Stomach smooth muscle (tissue), 2 donors: ENCODE data around the gene VN1R4.
"Not testable (repeated sequence)": the region's sequence is repeated elsewhere in the genome, so short reads cannot be mapped to it uniquely, and the experiment has no call there.

Experiments used
- H3K27ac ChIP-seq: one replicate; pipeline ENCODE4 v1.7.0; 2013; ENCODE audit warnings: mild to moderate bottlenecking, low read length, inconsistent platforms
- H3K27me3 ChIP-seq, 2 donors: one replicate each; pipeline ENCODE4 v1.7.0; 2013; ENCODE audit warnings: low read length in 2 of 2; ENCODE audit not compliant: insufficient read depth in 2 of 2, control insufficient read depth in 1 of 2
- H3K36me3 ChIP-seq, 2 donors: one replicate each; pipeline ENCODE4 v1.7.0; 2013; ENCODE audit warnings: low read length in 2 of 2; ENCODE audit not compliant: control insufficient read depth in 2 of 2, insufficient read depth in 2 of 2
- H3K4me1 ChIP-seq: one replicate; pipeline ENCODE4 v1.7.0; 2013; ENCODE audit warnings: low read length; ENCODE audit not compliant: control insufficient read depth, insufficient read depth
- H3K4me3 ChIP-seq, 2 donors: one replicate each; pipeline ENCODE4 v1.7.0; 2013; ENCODE audit warnings: low read length in 2 of 2
- H3K9ac ChIP-seq, 2 donors: one replicate each; pipeline ENCODE4 v1.7.0; 2013; ENCODE audit warnings: low read length in 2 of 2, mild to moderate bottlenecking in 1 of 2
- H3K9me3 ChIP-seq, 2 donors: one replicate each; pipeline ENCODE4 v1.7.0; 2013; ENCODE audit warnings: low read length in 2 of 2; ENCODE audit not compliant: control insufficient read depth in 2 of 2
- donor health status: healthy.
- donor health status: Pancreatic carcinoma.

Gene VN1R4, protein sequence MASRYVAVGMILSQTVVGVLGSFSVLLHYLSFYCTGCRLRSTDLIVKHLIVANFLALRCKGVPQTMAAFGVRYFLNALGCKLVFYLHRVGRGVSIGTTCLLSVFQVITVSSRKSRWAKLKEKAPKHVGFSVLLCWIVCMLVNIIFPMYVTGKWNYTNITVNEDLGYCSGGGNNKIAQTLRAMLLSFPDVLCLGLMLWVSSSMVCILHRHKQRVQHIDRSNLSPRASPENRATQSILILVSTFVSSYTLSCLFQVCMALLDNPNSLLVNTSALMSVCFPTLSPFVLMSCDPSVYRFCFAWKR

DNA sequence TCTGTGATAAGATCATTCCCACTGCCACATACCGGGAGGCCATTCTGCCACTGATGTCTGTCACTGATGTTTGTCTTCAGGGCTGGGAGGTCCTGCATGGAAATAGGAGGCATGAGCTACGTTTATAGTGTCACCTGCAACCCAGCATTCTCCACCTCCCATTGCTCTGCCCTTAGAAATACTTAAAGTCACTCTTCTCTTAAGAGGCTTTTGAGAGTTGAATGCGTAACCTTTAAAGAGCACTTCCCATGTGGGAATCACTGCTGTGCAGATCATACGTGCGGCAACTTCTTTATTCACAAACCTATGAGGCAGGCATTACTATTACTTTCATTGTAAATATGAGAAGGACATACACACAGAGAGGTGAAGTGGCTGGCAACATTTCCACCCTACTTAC lies at the start of gene VN1R4:
VN1R4 (minus strand) TSS at position 101 of the 400 bp plus-strand sequence; CDS start at position 43, 58 bp downstream.
- not testable (repeated sequence) for H3K4me1 ChIP-seq, H3K27me3 ChIP-seq, H3K27ac ChIP-seq, H3K36me3 ChIP-seq, H3K4me3 ChIP-seq, H3K9me3 ChIP-seq, H3K9ac ChIP-seq

DNA sequence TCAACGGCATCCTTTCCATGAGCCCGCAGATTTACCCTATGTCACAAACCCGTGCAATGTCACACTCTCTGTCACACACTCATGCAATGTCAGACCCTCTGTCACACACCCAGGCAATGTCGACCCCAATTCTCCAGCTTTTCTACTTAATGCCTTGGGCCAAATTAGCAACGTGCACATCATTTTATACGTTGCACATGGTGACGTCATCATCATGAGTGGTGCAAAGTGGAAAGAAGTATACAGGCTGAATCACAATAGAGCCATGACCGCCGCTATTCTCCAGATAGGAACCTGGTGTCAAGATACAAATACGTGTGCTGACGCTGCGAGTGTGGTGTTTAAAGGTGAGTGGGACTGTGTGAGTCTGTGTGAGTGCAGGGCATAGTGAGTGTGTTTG lies 44.4 kb upstream of the VN1R4 start:
- Histone ChIP-seq H3K9ac (no peak overlapping the region), H3K27me3 (peaks cover 14 to 25% of the 10 kb centered on the region in 2 donors), H3K27ac (no peak overlapping the region), H3K4me3 (no peak overlapping the region), H3K4me1 (no peaks in the 10 kb centered on the region), H3K9me3 (no peaks in the 10 kb centered on the region), H3K36me3 (no peaks in the 10 kb centered on the region)

DNA sequence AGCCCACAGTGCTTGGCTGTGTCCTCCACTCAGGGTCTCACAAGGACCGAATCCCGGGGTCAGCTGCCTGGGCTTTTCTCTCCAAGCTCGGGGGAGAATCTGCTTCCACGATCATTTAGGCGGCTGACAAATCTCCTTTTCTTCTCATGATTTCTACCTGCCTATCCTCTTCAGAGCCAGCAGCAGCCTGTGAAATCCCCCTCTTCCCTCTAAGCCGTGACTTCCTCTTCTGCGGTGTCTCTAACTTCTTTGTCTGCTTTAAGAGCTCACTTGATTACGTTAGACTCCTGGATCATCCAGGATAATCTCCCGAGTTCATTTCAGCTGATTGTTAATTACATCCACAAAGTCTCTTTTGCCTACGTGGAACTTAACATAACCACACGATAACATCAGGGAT lies 43.5 kb upstream of the VN1R4 start:
- Histone ChIP-seq H3K4me3 (no peak overlapping the region), H3K4me1 (no peaks in the 10 kb centered on the region), H3K27me3 (peaks cover 14 to 30% of the 10 kb centered on the region in 2 donors), H3K27ac (no peak overlapping the region), H3K9ac (no peak overlapping the region), H3K36me3 (no peaks in the 10 kb centered on the region), H3K9me3 (no peaks in the 10 kb centered on the region)

DNA sequence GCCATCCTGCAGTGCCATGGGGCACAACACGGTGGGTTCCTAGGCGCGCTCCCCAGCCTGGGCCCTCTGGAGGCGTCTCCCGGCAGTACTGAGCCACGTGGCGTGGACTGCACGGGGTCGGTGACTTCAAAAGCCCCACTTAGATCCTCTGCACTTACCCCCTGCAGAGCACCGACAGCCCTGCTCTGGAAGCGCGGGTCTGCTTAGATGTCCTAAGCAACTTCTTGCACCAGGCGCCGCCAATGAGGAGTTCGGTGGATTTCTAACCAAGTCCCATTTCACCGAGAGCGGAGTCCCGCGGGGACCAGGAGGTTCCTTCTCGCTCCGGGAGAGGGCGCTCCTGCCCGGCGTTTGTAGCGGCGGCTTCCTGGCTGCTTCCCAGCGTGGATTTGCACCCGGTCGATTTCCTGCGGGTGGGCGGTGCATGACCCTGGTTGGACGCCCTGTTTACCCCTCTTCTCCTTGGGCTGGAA lies 40.9 kb upstream of the VN1R4 start:
- Histone ChIP-seq H3K27me3 (peaks cover 14 to 28% of the 10 kb centered on the region in 2 donors), H3K9me3 (no peaks in the 10 kb centered on the region), H3K4me3 (no peak overlapping the region), H3K9ac (no peak overlapping the region), H3K4me1 (no peaks in the 10 kb centered on the region), H3K27ac (no peak overlapping the region), H3K36me3 (no peaks in the 10 kb centered on the region)

DNA sequence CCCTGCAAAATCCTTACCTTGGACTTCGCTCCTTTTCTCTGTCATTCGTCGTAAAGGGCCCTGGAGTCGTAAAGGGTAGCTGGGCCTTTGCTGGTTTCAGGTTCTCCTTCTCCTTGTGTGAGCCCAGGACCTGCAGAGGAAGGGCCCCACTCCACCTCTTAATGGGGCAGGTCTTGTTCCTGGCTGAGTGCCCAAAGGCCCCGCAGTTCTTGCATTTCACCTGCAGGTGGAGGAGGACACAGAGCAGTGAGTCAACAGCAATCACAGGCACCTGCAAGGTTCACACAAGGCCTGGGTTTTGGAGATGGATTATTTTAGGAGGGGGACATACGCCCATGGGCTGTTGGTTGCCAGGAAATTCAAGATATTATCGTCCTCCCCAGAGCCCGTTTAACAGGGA lies 33.8 kb upstream of the VN1R4 start:
- H3K4me3 ChIP-seq, H3K9me3 ChIP-seq, H3K27ac ChIP-seq: not testable (repeated sequence)

DNA sequence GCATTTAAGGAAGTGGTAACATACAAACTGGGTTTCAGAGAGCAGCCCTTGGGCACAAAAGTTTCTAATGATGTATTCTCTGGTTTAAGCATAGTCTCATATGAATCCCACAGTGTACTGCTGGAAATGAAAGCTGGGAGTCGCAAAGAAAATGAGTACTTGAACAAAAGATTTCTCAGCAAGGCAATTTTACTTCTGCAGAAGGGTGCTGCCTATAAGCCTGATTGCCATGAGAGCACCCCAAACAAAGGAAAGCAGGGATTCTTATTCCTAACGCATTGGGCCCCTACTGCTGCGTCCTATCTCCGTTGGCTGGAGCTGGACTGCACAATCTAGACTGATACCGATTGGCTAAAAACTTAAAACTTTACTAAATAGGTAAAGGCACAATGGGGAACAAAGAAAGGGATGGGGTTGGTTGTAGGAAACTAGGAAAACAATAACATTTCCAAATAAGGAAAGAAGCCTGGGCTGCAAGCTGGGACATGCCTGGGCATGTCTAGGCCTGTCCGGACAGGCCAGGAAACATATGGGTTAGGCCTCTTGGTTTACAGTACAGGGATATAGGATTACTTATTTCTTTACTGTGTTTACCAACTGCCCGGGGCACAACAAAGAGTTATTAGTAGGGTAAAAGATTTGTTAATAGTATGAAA lies 27.4 kb upstream of the VN1R4 start:
- no peak overlapping the region for H3K27ac ChIP-seq
- no peak overlapping the region for H3K9ac ChIP-seq
- no peaks in the 10 kb centered on the region for H3K36me3 ChIP-seq
- H3K4me3 ChIP-seq, result no peak overlapping the region
- no peaks in the 10 kb centered on the region for H3K27me3 ChIP-seq
- H3K4me1 ChIP-seq, result no peaks in the 10 kb centered on the region
- H3K9me3 ChIP-seq, result peaks cover 7 to 22% of the 10 kb centered on the region in 2 donors

More for the DNA sequence above, 33.8 kb upstream of the VN1R4 start:
- H3K4me1 ChIP-seq, H3K36me3 ChIP-seq, H3K9ac ChIP-seq, H3K27me3 ChIP-seq: not testable (repeated sequence)

DNA sequence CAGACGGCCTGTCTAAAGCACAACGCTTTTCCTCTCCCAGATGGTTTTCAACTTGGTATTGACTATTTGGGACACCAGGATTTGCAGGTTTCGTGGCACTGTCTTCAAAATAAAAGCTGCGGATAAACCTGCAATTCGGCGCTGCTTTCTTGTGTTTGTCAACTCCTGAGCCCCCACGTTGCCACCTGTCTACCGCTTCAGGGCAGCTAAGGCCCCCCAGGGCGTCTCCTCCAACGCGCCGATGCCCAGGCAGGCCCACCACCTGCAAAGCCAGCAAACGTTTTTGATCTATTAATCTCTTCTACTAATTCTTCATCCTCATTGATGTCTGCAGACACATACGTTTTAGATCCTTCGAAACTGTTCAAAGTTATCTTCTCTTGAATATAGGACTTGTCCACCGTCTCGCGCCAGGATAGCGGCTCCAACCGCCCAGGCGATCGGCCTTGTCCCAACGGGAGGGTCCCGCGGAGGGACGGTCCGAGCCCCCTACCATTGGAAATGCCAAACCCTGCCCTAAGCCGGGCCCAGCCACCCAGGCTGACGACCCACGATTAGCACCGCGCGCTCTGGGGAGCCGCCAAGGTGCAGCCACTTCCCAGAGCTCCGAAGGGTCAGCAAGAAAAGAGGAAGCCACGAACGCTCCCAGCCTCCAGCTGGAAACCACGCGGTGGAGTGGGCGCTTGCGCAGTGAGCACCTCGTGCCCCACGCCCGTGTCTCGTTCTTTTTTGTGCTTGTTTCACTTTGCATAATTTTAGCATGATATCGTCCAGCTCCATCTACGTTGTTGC lies 23.4 kb upstream of the VN1R4 start:
- Histone ChIP-seq H3K27me3 (no peaks in the 10 kb centered on the region), H3K9me3 (peaks cover 7 to 16% of the 10 kb centered on the region in 2 donors), H3K4me1 (no peaks in the 10 kb centered on the region), H3K27ac (no peak overlapping the region), H3K36me3 (no peaks in the 10 kb centered on the region), H3K9ac (no peak overlapping the region), H3K4me3 (no peak overlapping the region)

DNA sequence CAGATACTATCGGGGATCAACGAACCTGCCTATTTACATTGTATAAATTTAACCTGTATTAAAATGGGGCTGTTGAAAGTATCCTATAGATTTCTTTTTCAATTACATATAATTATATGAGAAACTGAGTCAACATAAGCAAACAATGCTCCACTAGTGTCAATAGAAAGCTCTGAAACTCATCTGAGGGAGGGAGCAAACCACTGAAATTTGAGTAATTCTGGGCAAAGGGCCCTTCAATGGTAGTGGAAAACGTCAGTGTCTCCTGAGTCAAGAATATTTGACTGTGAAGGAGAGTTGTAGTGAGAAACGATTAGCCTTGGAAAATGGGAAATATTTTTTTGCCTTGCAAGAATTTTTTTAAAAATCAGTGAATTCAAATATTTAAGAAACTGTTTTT lies 17.6 kb upstream of the VN1R4 start:
- Histone ChIP-seq H3K27me3 (no peaks in the 10 kb centered on the region), H3K36me3 (no peaks in the 10 kb centered on the region), H3K27ac (no peak overlapping the region), H3K9ac (no peak overlapping the region), H3K9me3 (no peaks in the 10 kb centered on the region), H3K4me1 (no peaks in the 10 kb centered on the region), H3K4me3 (no peak overlapping the region)

DNA sequence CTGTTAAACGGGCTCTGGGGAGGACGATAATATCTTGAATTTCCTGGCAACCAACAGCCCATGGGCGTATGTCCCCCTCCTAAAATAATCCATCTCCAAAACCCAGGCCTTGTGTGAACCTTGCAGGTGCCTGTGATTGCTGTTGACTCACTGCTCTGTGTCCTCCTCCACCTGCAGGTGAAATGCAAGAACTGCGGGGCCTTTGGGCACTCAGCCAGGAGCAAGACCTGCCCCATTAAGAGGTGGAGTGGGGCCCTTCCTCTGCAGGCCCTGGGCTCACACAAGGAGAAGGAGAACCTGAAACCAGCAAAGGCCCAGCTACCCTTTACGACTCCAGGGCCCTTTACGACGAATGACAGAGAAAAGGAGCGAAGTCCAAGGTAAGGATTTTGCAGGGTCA lies 14.4 kb upstream of the VN1R4 start:
- H3K9ac ChIP-seq, H3K36me3 ChIP-seq, H3K4me1 ChIP-seq, H3K27ac ChIP-seq, H3K4me3 ChIP-seq, H3K9me3 ChIP-seq, H3K27me3 ChIP-seq: not testable (repeated sequence)

DNA sequence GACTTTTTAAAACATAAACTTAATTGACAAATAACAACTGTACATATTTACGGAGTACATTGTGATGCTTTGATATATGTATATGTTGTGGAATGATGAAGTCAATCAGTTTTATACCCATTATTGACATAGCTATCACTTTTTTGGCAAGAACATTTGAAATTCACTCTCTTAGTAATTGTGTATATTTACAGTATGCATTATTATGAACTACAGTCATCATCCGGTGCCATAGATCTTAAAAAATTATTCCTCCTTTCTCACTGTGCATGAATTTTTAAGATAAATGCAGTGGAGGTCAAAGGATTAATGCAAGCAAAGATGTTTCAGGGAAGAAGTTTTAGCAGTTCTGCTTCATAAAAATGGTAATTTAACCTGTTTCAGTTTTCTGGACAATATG lies 8.0 kb upstream of the VN1R4 start:
- no peak overlapping the region for H3K9ac ChIP-seq
- H3K4me1 ChIP-seq, result no peaks in the 10 kb centered on the region
- peaks cover 0 to 3% of the 10 kb centered on the region in 2 donors for H3K27me3 ChIP-seq
- no peak overlapping the region for H3K4me3 ChIP-seq
- H3K36me3 ChIP-seq, result no peaks in the 10 kb centered on the region
- H3K9me3 ChIP-seq, result no peaks in the 10 kb centered on the region
- H3K27ac ChIP-seq, result no peak overlapping the region
